Liver (tissue), 9 donors: ENCODE measurements around the gene ZNF398. TPM values are rescaled to one million over a fixed set of nuclear protein-coding genes. Genes with fewer than 3 reads are reported as not detected.

Experiments used
- DNase-seq: peaks from one replicate; pipeline ENCODE4 v3.0.0-alpha.2; 2017; ENCODE audit warnings: low spot score
- H3K27ac ChIP-seq, 2 donors: one replicate each; pipeline ENCODE4 v1.7.0; 2013; ENCODE audit warnings: inconsistent platforms in 2 of 2, low read length in 2 of 2, control low read depth in 1 of 2, low read depth in 1 of 2, mild to moderate bottlenecking in 1 of 2
- H3K27me3 ChIP-seq, 4 donors: one replicate each; pipeline versions ENCODE4 v1.6.1 to v1.7.0; 2013; ENCODE audit warnings: low read length in 3 of 4, inconsistent platforms in 1 of 4, mild to moderate bottlenecking in 1 of 4, moderate library complexity in 1 of 4; ENCODE audit not compliant: control insufficient read depth in 4 of 4, insufficient read depth in 4 of 4
- H3K36me3 ChIP-seq, 4 donors: one replicate each; pipeline versions ENCODE4 v1.6.1 to v1.7.0; 2013; ENCODE audit warnings: low read length in 3 of 4, mild to moderate bottlenecking in 3 of 4, low read depth in 1 of 4, moderate library complexity in 1 of 4; ENCODE audit not compliant: control insufficient read depth in 4 of 4, insufficient read depth in 3 of 4
- H3K4me1 ChIP-seq, 4 donors: one replicate each; pipeline versions ENCODE4 v1.6.1 to v1.7.0; 2013; ENCODE audit warnings: low read length in 3 of 4, mild to moderate bottlenecking in 3 of 4, moderate library complexity in 1 of 4; ENCODE audit not compliant: control insufficient read depth in 4 of 4, insufficient read depth in 4 of 4
- H3K4me3 ChIP-seq, 3 donors: one replicate each; pipeline versions ENCODE4 v1.6.1 to v1.7.0; 2013; ENCODE audit warnings: low read length in 3 of 3, control low read depth in 1 of 3, low read depth in 1 of 3, mild to moderate bottlenecking in 1 of 3
- H3K9ac ChIP-seq, 2 donors: one replicate each; pipeline ENCODE4 v1.7.0; 2013; ENCODE audit warnings: low read length in 2 of 2, mild to moderate bottlenecking in 2 of 2, moderate library complexity in 2 of 2, control low read depth in 1 of 2, low read depth in 1 of 2
- H3K9me3 ChIP-seq, 4 donors: one replicate each; pipeline versions ENCODE4 v1.6.1 to v1.7.0; 2013; ENCODE audit warnings: low read length in 3 of 4; ENCODE audit not compliant: control insufficient read depth in 4 of 4
- EGR1 ChIP-seq, 2 donors: IDR thresholded peaks; 2 replicates each; pipeline ENCODE4 v1.6.1; 2016 to 2018; ENCODE audit warnings: antibody characterized with exemption in 2 of 2, low read depth in 2 of 2
- FOXA1 ChIP-seq: IDR thresholded peaks from 2 replicates; pipeline ENCODE4 v1.6.1; 2016; ENCODE audit warnings: antibody characterized with exemption
- FOXA2 ChIP-seq: IDR thresholded peaks from 2 replicates; pipeline ENCODE4 v1.6.1; 2016; ENCODE audit warnings: antibody characterized with exemption
- GABPA ChIP-seq, 2 donors: IDR thresholded peaks in 1 of 2; conservative IDR thresholded peaks in 1 of 2; 2 replicates each; pipeline ENCODE4 v1.6.1; 2016; ENCODE audit warnings: antibody characterized with exemption in 2 of 2, mild to moderate bottlenecking in 1 of 2, moderate library complexity in 1 of 2
- HNF4A ChIP-seq, 2 donors: conservative IDR thresholded peaks; 2 replicates each; pipeline ENCODE4 v1.6.1; 2016; ENCODE audit warnings: antibody characterized with exemption in 2 of 2, mild to moderate bottlenecking in 2 of 2
- HNF4G ChIP-seq: IDR thresholded peaks from 2 replicates; pipeline ENCODE4 v1.6.1; 2016; ENCODE audit warnings: antibody characterized with exemption
- JUND ChIP-seq, 2 donors: IDR thresholded peaks; 2 replicates each; pipeline ENCODE4 v1.6.1; 2016; ENCODE audit warnings: antibody characterized with exemption in 2 of 2
- NR2F2 ChIP-seq: IDR thresholded peaks from 2 replicates; pipeline ENCODE4 v1.6.1; 2016; ENCODE audit warnings: antibody characterized with exemption
- RAD21 ChIP-seq, 2 donors: IDR thresholded peaks; 2 replicates each; pipeline ENCODE4 v1.6.1; 2016; ENCODE audit warnings: antibody characterized with exemption in 2 of 2, mild to moderate bottlenecking in 2 of 2
- RXRA ChIP-seq, 2 donors: IDR thresholded peaks; 2 replicates each; pipeline ENCODE4 v1.6.1; 2017 to 2018; ENCODE audit warnings: antibody characterized with exemption in 2 of 2, mild to moderate bottlenecking in 1 of 2
- SP1 ChIP-seq: IDR thresholded peaks from 2 replicates; pipeline ENCODE4 v1.6.1; 2018; ENCODE audit warnings: antibody characterized with exemption, mild to moderate bottlenecking
- TAF1 ChIP-seq: conservative IDR thresholded peaks from 2 replicates; pipeline ENCODE4 v1.6.1; 2016; ENCODE audit warnings: antibody characterized with exemption, mild to moderate bottlenecking
- YY1 ChIP-seq: IDR thresholded peaks from 2 replicates; pipeline ENCODE4 v1.6.1; 2016; ENCODE audit warnings: antibody characterized with exemption, mild to moderate bottlenecking
- WGBS: extraction: QIAGEN DNeasy Blood & Tissue Kit; methylation state at CpG from one replicate; pipeline ENCODE4 v1.1.7; 2013; 5-methylcytosine and 5-hydroxymethylcytosine counted together
- polyA plus RNA-seq, 2 donors: library from polyadenylated mRNA; stranded (reverse) in 1 of 2; unstranded in 1 of 2; fragments of 200-250 nt in 1 of 2; fragments of >200 nt in 1 of 2; fragmentation: Nextera tagmentation in 1 of 2; extraction: Ambion mirVana in 1 of 2; gene quantifications; one replicate each; pipeline versions ENCODE4 v1.2.1 to v1.2.3, GENCODE V29; 2013 to 2015
- total RNA-seq, 2 donors: library from RNA; depleted of rRNA; stranded (reverse); fragments of >200 nt; gene quantifications; one replicate each; pipeline ENCODE4 v1.2.3, GENCODE V29; 2014
- TF ChIP-seq, protein P1 (sequence below): IDR thresholded peaks from 2 replicates; pipeline ENCODE4 v1.6.1; 2016; ENCODE audit warnings: antibody characterized with exemption
- TF ChIP-seq, protein P2 (sequence below): IDR thresholded peaks from 2 replicates; pipeline ENCODE4 v1.6.1; 2016; ENCODE audit warnings: antibody characterized with exemption
- TF ChIP-seq, protein P3 (sequence below): IDR thresholded peaks from 2 replicates; pipeline ENCODE4 v1.6.1; 2016; ENCODE audit warnings: antibody characterized with exemption, mild to moderate bottlenecking
- TF ChIP-seq, protein P4 (sequence below): IDR thresholded peaks from 2 replicates; pipeline ENCODE4 v1.6.1; 2016; ENCODE audit warnings: antibody characterized with exemption
- donor health status: healthy.
- donor health status: healthy.
- donor health status: healthy.
- donor health status: healthy.
- donor health status: healthy.

The ZNF398 gene
- total and polyA plus RNA-seq, 4 donors, result 1.5 to 7.8 (median 4.5) TPM

DNA sequence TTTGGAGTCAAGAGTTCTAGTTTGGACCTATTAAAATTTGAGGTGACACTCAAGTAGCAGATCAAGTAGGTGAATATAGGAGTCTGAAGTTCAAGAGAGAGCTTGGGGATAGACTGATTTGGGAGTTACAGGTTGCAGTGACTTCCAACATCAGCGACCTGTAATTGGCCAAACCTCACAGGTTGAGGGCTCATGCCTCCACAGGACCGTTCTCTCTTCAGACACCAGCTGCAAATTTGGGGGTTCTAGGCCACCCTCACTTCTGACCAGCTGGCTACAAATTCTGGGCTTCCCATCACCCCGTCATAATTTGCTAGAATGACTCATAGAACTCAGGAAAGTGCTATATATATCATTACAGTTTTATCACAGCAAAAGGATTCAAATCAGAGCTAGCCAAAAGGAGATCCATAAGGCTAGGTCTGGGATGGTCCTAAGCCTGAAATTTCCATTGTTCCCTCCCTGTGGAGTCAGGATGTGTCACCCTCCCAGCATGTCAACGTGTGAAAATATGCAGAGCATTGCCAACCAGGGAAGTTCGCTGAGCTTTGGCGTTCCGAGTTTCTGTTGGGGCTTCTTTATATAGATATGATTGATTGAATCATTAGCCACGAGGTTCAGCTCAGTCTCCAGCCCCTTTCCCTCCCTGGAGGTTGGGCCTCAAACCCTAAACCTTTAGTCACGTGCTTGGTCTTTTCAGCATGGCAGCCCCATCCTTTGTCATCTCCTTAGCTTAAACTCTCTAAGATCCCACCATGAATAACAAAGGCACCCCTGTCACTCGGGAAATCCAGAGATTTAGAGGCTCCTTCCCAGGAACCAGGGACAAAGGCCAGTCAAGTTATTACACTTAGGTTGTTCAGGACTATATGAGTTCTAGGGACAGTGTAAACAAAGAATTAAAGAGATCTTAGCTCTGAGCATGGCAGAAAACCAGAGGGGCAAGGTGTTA is 71.5 kb downstream of the ZNF398 start:
- no peaks in the 10 kb centered on the region for H3K4me1 ChIP-seq
- TF ChIP-seq RXRA (IDR thresholded peaks at IDR 0.05) (no peak), HNF4A (conservative IDR thresholded peaks at IDR 0.05) (no peak), EGR1 (IDR thresholded peaks at IDR 0.05; ENCODE audit: low read depth in 2 of 2) (no peak), FOXA1 (no peak), NR2F2 (no peak), YY1 (no peak), GABPA (IDR thresholded peaks at IDR 0.05 in 1 of 2, conservative IDR thresholded peaks at IDR 0.05 in 1 of 2) (no peak), RAD21 (IDR thresholded peaks at IDR 0.05) (no peak), HNF4G (no peak), JUND (IDR thresholded peaks at IDR 0.05) (no peak), SP1 (no peak), TAF1 (no peak)
- TF ChIP-seq, protein P1, sequence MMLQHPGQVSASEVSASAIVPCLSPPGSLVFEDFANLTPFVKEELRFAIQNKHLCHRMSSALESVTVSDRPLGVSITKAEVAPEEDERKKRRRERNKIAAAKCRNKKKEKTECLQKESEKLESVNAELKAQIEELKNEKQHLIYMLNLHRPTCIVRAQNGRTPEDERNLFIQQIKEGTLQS, result no peak
- TF ChIP-seq, protein P2, sequence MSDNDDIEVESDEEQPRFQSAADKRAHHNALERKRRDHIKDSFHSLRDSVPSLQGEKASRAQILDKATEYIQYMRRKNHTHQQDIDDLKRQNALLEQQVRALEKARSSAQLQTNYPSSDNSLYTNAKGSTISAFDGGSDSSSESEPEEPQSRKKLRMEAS, result no peak
- TF ChIP-seq, protein P3, sequence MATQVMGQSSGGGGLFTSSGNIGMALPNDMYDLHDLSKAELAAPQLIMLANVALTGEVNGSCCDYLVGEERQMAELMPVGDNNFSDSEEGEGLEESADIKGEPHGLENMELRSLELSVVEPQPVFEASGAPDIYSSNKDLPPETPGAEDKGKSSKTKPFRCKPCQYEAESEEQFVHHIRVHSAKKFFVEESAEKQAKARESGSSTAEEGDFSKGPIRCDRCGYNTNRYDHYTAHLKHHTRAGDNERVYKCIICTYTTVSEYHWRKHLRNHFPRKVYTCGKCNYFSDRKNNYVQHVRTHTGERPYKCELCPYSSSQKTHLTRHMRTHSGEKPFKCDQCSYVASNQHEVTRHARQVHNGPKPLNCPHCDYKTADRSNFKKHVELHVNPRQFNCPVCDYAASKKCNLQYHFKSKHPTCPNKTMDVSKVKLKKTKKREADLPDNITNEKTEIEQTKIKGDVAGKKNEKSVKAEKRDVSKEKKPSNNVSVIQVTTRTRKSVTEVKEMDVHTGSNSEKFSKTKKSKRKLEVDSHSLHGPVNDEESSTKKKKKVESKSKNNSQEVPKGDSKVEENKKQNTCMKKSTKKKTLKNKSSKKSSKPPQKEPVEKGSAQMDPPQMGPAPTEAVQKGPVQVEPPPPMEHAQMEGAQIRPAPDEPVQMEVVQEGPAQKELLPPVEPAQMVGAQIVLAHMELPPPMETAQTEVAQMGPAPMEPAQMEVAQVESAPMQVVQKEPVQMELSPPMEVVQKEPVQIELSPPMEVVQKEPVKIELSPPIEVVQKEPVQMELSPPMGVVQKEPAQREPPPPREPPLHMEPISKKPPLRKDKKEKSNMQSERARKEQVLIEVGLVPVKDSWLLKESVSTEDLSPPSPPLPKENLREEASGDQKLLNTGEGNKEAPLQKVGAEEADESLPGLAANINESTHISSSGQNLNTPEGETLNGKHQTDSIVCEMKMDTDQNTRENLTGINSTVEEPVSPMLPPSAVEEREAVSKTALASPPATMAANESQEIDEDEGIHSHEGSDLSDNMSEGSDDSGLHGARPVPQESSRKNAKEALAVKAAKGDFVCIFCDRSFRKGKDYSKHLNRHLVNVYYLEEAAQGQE, result no peak
- TF ChIP-seq, protein P4, sequence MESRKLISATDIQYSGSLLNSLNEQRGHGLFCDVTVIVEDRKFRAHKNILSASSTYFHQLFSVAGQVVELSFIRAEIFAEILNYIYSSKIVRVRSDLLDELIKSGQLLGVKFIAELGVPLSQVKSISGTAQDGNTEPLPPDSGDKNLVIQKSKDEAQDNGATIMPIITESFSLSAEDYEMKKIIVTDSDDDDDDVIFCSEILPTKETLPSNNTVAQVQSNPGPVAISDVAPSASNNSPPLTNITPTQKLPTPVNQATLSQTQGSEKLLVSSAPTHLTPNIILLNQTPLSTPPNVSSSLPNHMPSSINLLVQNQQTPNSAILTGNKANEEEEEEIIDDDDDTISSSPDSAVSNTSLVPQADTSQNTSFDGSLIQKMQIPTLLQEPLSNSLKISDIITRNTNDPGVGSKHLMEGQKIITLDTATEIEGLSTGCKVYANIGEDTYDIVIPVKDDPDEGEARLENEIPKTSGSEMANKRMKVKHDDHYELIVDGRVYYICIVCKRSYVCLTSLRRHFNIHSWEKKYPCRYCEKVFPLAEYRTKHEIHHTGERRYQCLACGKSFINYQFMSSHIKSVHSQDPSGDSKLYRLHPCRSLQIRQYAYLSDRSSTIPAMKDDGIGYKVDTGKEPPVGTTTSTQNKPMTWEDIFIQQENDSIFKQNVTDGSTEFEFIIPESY, result no peak
- H3K9me3 ChIP-seq, result no peaks in the 10 kb centered on the region
- WGBS, result 93% methylated on average over 10 of the region's 10 CpGs
- no peak overlapping the region for H3K27ac ChIP-seq
- no peak for DNase-seq
- no peak overlapping the region for H3K9ac ChIP-seq
- peaks cover 12 to 76% (median 44%) of the 10 kb centered on the region in 4 donors for H3K36me3 ChIP-seq
- H3K4me3 ChIP-seq, result no peak overlapping the region
- no peaks in the 10 kb centered on the region for H3K27me3 ChIP-seq

DNA sequence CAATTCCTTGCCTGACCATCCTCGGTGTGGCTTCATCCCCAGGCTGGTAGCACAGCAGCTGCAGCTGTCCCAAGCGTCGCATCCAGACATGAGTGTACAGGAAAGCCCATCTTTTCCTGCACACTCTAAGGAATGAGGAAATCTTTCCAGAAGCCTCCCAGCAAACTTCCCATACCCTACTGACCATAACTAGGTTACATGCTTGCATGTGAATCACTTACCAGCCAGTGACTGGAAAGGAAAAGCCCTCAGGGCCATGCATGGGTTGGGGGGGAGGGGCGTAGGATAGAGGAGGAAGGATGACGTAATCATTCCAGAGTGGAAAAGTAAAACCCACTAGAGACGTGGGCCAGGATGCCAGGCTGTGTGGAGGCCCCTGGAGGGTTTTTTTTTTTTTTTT is 73.3 kb downstream of the ZNF398 start:
- H3K4me1 ChIP-seq, result no peaks in the 10 kb centered on the region
- no peak for TF ChIP-seq SP1
- TF ChIP-seq NR2F2, result no peak
- no peak for TF ChIP-seq FOXA2
- TF ChIP-seq JUND (IDR thresholded peaks at IDR 0.05), result no peak
- no peak for TF ChIP-seq TAF1
- TF ChIP-seq, protein P3, result no peak
- no peak overlapping the region for H3K9ac ChIP-seq
- H3K27me3 ChIP-seq, result no peaks in the 10 kb centered on the region
- no peak overlapping the region for H3K4me3 ChIP-seq
- H3K27ac ChIP-seq, result no peak overlapping the region
- H3K36me3 ChIP-seq, result peaks cover 18 to 65% (median 36%) of the 10 kb centered on the region in 4 donors
- no peaks in the 10 kb centered on the region for H3K9me3 ChIP-seq
- WGBS, result 85% methylated on average over 6 of the region's 6 CpGs
- no peak for DNase-seq
